Stomach (tissue), 4 donors: ENCODE measurements around the gene SCLT1.

Source experiments
- EP300 ChIP-seq: sonication (generic); formaldehyde crosslinking; IDR thresholded peaks from one replicate; pipeline ENCODE4 v1.6.1; 2017; ENCODE audit warnings: antibody characterized with exemption
- POLR2AphosphoS5 ChIP-seq, 3 donors: sonication (generic); formaldehyde crosslinking; IDR thresholded peaks; one replicate each; pipeline ENCODE4 v1.6.1; 2016; ENCODE audit warnings: antibody characterized with exemption in 3 of 3
- TF ChIP-seq, protein P1 (sequence below), 7 experiments: fragments of 450-650 bp in 4 of 7; fragments of 200-600 bp in 3 of 7; sonication (generic) in 3 of 7; IDR thresholded peaks; one replicate each; pipeline ENCODE4 v1.5.1; 2016 to 2019; ENCODE audit warnings: antibody characterized with exemption in 7 of 7, control low read depth in 2 of 7, mild to moderate bottlenecking in 1 of 7

DNA sequence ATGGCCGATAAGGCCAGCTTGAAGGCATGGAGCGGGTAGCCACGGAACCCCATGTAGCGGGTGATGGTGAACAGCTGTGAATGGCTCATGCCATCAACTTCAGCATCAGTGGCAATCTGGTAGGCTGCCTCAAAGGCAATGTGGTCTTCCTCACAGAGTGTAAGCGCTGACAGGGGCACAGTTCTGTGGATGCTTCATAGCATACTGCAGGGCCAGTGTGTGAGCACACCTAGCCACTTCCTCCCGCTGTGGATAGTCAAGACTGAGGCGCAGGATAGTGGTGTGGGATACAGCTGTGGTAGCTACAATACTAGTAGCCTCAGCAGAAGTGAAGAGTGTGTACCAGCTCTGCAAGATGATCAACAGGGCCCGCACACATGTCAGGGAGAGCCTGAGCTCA, 43.1 kb upstream of the SCLT1 start:
- TF ChIP-seq, protein P1, sequence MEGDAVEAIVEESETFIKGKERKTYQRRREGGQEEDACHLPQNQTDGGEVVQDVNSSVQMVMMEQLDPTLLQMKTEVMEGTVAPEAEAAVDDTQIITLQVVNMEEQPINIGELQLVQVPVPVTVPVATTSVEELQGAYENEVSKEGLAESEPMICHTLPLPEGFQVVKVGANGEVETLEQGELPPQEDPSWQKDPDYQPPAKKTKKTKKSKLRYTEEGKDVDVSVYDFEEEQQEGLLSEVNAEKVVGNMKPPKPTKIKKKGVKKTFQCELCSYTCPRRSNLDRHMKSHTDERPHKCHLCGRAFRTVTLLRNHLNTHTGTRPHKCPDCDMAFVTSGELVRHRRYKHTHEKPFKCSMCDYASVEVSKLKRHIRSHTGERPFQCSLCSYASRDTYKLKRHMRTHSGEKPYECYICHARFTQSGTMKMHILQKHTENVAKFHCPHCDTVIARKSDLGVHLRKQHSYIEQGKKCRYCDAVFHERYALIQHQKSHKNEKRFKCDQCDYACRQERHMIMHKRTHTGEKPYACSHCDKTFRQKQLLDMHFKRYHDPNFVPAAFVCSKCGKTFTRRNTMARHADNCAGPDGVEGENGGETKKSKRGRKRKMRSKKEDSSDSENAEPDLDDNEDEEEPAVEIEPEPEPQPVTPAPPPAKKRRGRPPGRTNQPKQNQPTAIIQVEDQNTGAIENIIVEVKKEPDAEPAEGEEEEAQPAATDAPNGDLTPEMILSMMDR (IDR thresholded peaks at IDR 0.05) = no peak
- TF ChIP-seq POLR2AphosphoS5 (IDR thresholded peaks at IDR 0.05) (no peak), EP300 (no peak)
